ENCODE data around the gene HOXA5.

The HOXA5 gene

DNA sequence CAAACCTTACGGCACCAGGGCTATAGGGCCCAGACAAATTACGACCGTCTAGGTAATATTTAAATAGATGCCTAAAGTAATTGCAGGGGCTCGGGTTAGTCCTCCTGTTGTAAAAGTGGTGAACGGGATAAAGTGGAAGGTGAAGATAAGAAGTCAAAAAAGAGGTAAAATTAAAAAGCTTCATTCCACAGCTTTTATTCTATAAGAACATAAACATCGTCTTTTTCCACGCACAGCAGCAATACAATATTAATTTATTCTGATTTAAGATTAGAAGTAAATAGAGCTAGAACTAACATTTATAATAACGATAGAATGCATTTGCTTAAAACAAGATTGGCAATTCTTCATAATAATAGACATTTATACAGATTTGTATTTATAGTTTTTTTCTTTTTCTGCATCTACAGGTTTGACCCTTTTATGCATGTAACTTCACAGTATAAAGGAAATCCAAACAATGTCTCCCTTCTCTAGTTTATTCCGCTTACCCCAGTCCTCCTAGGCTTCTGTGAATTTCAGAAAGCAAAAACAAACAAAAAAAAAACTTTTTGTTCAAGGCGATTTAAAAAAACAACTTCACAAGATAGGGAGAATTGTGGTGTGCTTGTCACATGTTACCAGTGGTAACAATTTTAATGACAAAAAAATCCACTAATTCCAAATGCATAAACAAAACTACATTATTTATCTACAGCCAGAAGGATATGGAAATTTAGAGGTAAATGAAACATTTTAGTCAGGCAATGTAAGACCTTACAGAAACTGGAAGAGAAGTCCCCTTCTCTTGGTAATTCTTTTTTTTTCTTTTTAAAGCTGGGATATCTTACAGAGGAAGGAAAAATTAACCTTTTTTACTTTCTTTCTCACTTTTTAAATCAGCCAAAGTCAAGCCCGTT lies 27.2 kb upstream of the HOXA5 start:
- DNase-seq = peak in 1 of 2 experiments; percentile 44

DNA sequence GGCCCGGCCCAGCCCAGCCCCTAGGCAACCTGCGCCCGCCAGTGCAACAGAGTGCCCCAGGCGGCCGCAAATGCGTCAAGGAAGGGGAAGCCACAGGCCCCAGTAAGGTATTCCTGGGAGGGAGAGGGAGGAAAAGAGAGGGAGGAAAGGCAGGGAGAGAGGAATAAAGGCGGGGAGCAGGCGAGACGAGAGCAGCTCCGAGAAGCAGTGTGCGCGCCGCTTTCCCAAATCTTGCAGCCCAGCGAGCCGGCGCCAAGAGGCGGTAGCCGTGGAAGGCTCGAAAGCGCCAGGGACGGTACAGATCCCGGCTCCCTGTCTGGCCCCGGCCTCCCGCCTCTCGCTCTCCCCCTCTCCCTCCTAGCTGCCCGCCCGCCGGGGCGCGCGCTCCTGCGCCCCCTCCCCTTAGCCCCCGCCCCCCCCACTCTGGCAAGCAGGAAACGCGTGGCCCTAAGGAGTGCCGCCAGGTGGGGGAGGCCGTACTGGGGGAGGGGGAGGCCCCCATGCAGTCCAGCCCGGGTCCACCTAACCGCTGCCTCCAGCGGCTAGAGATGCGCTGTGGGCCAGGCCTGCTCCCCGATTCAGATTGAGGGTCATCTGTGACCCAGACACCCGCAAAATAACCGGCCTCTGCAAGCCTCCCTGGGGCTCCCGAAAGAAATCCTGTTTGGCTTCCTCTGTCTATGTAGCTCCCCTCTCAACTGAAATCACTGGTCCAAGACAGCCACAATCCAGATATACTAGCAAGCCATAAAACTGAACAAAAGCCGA lies 26.4 kb upstream of the HOXA5 start:
- peak; percentile 47 to 61 for DNase-seq

DNA sequence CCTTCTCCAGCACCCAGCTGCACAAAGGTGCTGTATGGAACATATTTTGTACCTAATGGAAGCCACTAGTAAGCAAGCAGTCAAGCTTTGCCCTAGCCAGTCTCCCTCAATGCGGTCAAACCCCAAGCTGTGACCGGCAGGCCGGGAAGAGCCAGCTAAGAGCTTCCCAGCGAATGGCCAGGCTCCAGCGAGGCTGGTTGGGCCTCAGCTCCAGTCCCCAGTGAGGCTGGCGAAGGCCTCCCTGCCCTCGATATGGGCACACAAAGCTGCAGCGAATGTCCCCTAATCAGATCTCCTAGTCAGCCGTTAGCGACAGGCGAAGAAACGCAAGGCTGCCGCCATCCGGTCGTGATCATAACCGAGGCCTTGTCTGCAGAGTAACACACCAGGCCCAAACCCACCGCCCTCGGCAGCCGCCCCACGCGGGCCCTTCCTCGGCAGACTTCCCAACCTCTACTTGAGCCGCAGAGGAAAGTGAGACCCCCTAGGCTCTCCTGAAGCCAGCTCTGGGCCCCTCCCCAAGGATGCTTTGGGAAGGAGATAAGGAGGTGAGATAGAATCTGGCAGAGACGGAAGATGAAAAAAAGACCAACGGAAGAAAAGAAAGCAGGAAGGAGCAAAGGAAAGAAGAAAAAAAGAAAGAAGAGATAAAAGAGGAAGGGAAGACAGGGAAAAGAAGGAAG lies 24.9 kb upstream of the HOXA5 start:
- DNase-seq = peak in 1 of 2 experiments; percentile 38

DNA sequence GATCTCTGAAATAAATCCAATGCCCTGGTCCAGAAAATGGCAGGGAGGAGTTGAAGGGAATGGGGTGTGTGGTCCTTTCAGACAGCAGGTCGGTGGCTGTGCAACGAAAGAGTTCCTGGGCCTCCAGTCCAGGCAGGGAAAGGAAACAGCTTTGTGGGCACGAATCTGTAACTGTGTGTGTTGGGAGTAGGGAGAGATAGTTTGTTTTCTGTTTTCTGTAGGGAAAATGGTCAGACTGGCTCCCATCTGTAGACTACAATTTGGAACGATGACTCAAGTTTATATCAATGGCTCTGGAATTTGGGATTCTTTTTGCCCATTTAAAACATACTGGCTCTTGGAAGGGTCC lies 24.4 kb upstream of the HOXA5 start:
- peak in 1 of 2 experiments; percentile 34 for DNase-seq

DNA sequence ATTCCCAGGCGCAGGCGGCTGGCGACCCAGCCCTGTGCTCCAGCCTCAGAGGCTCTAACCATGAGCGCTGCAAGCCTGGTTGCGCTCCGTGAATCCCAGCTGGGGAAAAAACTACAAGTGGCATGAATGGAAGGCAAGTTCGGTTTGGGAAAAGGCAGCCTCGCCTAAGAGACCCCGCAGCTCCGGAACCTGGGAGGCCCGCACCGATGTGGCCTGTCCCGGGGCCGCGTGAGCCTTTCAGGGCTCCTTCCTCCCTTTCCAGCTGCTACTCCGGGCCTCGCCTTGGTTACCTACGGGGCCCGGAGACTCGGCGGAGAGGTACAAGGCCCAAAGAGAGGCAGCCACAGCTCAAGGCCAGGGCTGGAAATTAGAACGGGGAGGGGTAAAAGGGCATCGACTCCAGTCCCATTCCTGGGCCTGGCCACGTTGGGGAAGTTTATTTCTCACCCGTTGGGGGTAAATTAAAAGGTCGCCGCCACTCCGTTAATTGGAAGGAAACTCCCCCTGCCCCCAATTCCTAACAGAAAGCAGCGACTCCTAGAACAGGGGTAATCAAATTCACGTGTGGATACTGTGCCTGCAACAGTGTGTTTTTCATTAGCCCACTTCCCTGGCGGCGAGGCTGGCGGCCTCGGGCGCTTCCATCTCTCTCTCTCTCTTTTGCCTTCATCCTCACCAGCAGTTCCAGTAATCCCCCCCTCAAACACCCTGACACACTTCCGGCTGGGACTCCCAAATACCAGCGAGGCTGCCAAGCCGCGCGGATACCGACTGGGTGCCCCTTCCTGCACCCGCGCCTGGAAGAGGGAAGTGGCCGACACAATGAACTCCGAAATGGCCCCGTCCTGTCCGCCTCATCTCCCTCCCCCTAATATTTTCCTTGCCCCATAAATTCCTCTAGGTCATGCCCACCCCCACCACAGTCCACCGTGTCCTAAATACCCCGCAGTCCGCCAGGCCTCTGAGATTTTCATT lies 23.3 kb upstream of the HOXA5 start:
- no peak for DNase-seq

DNA sequence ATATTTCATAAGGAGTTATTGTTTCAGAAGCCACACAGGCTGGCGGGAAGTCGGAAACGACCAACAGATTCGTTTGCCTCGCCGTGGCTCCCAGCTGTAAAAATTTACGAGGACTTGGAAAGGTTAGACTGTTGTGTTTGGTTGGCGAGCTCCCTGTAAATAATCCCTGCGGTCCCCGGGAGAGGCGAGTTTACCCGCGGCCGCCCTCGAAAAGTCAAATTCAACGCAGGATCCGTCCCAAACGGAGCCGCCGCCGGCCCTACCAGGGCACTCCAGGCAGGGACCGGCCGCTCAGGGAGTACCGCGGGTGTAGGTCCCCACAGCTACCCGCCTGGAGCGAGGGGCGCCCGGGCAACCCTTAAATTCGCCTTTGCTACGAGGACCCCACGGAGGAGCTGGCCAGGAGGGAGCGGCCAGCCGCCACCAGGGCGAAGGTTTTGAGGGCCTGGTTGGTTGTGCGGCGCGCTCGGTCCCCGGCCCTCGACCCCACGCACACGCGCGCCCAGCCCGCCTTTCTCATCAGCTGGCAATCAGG lies 22.6 kb upstream of the HOXA5 start:
- no peak for DNase-seq

DNA sequence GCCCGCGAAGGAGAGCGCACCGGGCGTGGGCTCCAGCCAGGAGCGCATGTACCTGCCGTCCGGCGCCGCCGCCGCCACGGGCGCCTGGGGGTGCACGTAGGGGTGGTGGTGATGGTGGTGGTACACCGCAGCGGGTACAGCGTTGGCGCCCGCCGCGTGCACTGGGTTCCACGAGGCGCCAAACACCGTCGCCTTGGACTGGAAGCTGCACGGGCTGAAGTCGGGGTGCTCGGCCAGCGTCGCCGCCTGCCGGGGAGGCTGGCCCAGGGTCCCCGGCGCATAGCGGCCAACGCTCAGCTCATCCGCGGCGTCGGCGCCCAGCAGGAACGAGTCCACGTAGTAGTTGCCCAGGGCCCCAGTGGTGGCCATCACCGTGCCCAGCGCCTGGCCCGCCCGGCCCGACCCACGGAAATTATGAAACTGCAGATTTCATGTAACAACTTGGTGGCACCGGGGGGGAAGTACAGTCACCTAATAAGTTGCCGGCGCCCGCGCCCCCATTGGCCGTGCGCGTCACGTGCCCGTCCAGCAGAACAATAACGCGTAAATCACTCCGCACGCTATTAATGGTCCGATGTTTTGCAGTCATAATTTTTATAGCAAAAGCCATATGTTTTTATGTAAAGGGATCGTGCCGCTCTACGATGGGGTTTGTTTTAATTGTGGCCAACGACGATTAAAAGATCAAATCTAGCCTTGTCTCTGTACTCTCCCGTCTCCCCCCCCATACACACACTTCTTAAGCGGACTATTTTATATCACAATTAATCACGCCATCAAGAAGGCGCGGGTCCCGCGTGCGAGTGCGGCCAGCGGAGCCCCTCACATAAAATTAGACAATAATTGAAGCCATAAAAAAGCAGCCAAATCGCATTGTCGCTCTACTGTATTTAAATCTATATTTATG lies 21.9 kb upstream of the HOXA5 start, which contains the start of gene HOXA9:
HOXA9 (minus strand) TSS at position 449 of the 907 bp plus-strand sequence; CDS start at position 369, 80 bp downstream.
- no peak for DNase-seq

DNA sequence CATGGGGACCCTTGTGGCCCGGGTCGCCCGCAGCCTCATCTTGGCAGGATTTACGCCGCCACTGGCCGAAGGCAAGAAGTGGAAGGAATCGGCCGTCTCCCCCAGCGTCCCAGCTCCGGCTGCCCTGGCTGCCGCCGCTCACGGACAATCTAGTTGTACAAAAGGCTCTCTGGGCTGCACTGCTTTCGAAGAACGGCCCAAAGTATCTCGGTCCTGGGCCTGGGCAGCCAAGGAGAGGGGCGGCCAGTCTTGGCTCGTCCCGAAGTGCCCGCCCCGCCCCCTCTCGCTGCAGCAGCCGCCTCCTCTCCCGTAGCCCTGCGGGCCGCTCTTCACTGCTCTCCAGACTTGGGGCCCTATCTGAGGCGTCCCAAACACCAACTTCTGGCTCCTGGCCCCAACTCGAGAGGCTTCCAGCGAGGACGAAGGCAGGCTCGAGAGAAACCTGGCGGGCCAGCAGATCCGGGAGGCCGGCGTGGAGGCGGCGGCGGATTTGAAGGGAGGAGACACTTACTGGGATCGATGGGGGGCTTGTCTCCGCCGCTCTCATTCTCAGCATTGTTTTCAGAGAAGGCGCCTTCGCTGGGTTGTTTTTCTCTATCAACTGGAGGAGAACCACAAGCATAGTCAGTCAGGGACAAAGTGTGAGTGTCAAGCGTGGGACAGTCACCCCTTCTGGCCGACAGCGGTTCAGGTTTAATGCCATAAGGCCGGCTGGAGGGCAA lies 21.0 kb upstream of the HOXA5 start:
- DNase-seq = no peak

DNA sequence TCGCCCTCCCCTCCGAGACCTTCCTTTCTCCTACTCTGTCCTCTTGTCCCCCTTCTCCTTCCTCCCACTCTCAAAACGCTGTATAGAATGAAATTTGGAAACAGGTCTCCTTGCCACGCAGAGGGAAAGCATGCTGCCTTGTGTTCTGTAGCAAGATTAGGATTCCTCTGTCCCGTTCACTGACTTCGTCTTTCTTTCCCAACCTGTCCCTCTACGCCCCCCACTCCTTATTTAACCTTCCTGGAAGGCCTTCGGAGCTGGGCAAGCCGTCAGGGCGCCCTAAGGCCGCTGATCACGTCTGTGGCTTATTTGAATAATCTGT lies 20.5 kb upstream of the HOXA5 start:
- DNase-seq = no peak

DNA sequence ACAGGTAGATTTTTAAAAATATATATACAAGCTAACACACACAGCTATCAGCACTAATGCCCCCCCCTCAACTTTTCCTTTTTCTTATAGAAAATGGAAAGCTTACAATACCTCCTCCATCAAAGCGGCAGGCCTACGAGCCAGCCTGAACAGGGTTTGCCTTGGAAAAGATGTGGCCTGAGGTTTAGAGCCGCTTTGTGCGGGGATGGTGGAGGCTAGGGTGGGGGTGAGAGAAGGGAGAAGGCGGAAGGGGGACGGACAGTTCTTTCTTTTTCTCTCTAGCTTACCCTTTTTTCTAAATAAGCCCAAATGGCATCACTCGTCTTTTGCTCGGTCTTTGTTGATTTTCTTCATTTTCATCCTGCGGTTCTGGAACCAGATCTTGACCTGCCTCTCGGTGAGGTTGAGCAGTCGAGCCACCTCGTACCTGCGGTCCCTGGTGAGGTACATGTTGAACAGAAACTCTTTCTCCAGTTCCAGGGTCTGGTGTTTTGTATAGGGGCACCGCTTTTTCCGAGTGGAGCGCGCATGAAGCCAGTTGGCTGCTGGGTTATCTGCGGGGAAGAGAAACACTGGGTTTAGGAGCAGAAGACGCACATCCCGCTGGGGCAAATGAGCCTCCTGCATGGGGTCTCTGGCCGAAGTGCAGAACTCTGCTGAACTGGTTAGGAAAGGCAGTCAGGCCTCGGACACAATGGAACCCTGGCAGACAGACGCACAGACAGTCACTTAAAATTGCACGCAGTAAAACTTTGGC lies 20.0 kb upstream of the HOXA5 start:
- DNase-seq = no peak

DNA sequence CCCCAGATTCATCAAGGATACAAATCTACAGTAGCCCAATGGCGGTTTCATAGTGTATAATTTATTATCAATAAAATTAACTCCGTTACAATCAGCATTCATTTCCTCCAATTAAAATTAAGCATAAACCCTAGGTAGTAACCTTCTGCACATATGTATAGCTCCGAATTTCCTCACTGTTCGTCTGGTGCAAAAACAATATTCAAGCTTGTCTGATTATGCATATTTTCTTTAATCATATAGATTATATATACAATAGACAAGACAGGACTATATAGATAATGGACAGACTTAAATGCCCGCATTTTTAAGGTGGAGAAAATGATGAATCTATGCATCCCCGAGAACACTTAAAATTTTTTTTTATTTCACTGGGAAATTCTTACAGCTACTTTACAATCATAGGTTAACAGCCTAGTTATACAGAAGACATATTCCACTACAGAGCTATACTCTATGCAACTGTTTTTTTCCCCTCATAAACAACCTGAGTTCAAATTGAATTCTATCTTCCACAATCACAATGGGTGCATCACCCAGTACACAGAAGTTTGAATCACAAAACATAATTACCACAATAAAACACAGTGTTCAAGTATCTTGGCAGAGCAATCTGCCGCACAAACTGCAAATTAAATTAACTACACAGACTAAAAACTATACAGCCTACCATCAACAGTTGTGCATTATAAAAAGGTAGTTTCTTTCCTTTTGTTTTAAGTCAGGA lies 19.2 kb upstream of the HOXA5 start:
- no peak for DNase-seq

DNA sequence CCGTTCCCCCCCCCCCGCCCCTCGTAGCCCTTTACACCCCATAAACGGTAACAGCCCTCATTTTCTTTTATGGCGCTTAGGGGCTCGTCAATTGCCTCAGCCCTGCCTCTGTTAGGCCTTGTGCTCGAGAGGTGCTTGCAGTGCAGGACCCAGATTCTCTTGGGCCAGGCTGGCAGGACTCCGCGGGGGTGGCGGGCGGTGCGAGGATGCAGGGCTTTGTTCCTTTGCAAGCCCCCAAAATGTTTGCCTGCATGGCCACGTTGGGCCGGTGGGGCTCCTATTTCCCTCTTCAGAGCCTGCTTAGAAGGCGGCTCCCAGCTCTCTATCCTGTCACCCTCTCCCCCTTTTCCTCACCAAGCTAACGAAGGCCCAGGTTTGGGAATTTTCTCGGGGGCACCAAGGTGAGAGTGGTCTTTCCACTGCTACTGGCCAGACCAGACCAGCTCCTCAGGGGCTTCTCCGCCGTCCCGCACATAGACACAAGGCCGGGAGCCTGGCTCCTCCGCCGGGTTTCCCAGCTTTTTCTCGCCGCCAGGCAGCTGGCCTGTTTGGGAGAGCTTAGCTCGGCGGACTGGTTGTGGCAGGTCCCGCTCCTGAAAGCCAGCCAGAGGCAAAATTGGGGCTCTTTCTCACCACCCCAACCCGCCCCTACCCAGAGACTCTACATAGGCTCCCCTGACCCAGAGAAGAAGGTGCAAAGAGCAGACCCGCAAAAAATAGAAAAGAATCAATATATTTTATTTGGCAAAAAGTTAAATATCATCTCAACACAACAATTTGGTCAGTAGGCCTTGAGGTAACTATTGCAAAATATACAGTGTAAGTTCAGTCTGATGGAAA lies 18.5 kb upstream of the HOXA5 start:
- DNase-seq = no peak

DNA sequence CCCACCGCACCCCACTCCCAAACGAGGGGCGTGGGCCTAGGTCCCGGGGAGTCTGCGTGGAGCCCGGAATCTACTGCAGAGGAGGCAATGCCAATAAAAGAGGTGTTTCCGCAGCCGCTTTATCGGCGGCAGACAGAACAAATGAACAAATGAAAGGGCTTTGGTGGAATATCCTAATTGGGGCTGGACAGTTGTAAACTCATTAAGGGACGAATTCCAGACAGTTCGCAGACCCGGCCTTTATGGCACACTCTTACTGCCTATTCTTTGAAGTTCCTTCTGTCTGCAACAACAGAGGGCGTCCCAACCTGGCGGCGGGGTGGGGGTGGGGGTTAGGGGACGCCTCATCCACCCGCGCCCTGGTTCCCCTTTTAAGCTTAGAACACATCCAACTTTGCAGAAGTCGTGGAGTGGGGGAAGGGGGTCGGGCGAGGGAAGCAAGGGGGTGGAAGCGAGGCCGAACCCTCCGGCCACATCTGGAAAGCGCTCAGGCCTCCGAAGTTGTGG lies 17.8 kb upstream of the HOXA5 start:
- DNase-seq = no peak

DNA sequence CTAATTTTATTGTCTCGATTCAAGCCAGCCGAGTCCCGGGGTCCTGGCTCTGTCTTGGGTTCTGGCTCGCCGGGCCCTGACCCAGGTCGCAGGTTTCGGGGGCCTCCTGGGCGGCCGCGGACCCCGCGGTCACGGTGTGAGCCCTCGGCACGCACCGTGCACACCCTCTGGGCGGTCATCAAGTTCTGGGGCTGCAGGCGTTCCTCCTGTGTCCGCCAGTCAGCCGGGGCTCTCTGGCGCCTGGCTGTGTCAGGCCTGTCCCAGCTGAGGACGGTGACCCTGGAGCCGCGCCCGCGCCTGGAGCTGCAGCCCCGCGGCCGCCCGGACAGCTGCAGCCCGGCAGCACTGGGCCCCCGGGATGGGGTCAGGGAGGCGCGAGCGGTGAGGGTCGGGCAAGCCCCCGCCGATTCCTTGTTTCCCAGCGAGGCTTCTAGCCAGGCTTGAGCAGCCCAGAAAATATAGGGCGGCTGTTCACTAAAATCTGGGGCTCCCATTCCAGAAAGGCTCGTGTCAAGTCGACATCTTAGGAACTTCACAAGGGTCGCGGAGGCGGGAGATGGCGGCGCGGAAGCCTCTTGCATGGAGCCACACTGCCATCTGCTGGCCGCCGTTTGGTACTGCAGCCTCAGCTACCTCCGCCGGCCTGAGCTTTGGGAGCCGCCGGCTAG lies 17.2 kb upstream of the HOXA5 start:
- peak; percentile 53 to 71 for DNase-seq

DNA sequence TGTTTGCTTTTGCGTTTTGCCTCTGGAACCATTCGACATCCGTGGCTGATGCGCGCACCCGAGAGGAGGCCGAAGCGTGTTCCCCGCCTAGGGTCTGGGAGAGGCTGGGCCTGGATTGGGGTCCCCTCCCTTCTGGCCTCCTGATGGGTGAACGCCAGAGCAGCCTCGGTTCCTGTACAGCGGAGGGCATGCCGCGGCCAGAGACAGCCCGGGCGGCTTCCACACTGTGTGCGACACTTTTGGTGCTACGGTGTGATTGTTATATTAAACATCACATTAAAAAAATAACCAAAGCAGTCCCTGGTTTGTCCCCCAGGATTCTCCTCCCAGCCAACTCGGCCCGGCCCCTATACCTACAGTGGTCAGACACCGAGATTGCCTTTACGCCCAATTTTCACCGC lies 16.7 kb upstream of the HOXA5 start:
- DNase-seq = no peak

DNA sequence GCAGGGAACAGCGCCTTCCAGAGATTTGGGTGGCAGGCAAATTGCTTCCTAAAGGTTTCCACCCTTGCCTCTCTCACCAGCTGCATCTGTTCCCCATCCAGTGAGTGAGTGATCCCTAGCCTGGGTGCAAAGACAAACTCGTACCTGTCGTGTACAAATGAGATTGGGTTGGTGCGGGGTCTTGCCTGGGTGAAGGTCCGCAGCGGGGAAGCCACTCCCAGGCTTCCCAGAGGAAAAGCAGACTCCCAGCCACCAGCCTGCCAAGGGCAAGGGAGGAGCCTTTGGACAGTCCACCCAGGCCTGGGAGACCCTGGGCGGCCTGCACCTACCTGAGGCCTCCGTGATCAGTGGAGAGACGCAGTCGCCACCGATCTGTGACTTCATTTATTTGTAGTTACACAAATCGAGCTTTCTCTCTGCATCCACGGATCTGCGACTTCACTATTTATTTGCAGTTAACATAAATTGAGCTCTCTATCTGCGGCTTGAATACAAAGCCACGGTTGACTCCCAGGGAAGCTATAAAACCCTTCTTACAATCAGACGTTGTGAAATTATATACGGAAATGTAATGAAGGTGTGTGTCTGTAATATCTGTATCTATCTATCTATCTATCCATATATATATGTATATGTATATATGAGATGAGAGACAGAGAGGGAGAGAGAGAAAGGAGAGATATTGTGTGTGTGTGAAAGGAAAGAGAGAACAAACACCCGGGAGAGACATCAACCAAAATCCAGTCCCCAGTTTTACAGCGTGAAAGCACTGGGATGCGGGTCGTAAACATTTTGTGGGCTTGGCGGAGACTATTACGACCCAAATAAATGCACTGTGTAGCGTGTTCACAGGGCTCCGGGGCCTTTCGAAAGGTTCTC lies 16.0 kb upstream of the HOXA5 start:
- no peak for DNase-seq

Data from NCI-H187 (cell line).